Lower leg skin (tissue), 4 donors: ENCODE data around the gene PPP1R11. TPM values are rescaled to one million over a fixed set of nuclear protein-coding genes. Genes with fewer than 3 reads are reported as not detected.
A peak's percentile ranks its signal among the peaks of the same experiment; 100 is the strongest.

Source experiments
- DNase-seq, 2 donors: peaks; one replicate each; pipeline ENCODE4 v3.0.0-alpha.2; 2019; ENCODE audit warnings: low spot score in 2 of 2
- H3K4me3 ChIP-seq: fragments of 200-600 bp; sonication (generic); 2 replicates; pipeline ENCODE4 v1.5.1; 2017; ENCODE audit warnings: mild to moderate bottlenecking, low read depth; ENCODE audit not compliant: poor library complexity, severe bottlenecking
- CTCF ChIP-seq, 3 donors: fragments of 450-650 bp; IDR thresholded peaks; one replicate each; pipeline ENCODE4 v1.5.1; 2016; ENCODE audit warnings: antibody characterized with exemption in 3 of 3, mild to moderate bottlenecking in 3 of 3, moderate library complexity in 2 of 3
- POLR2A ChIP-seq, 2 donors: fragments of 450-650 bp; IDR thresholded peaks; one replicate each; pipeline ENCODE4 v1.6.1; 2016 to 2017; ENCODE audit warnings: antibody characterized with exemption in 2 of 2, mild to moderate bottlenecking in 1 of 2, moderate library complexity in 1 of 2
- WGBS, 2 donors: methylation state at CpG; one replicate each; pipeline ENCODE4 v1.1.5; 2018; 5-methylcytosine and 5-hydroxymethylcytosine counted together
- intact Hi-C: fragments of 100-400 bp; cut with DNase I; formaldehyde crosslinking; loops from one replicate; pipeline ENCODE4 v1.15.0; 2023; ENCODE audit warnings: low total_unique reads
- total RNA-seq, 4 donors: library from RNA; depleted of rRNA; stranded (reverse); fragments of >200 nt; gene quantifications; one replicate each; pipeline ENCODE4 v1.1.0, GENCODE V29; 2016

PPP1R11 gene
- total RNA-seq, 4 donors from 2014 or later: 32.2 to 38.2 (median 36.6) TPM

GRCh38 chr6:30096829-30097228 is 29.8 kb downstream of the PPP1R11 start:
- no peak overlapping the region for H3K4me3 ChIP-seq
- intact Hi-C loops: no loop called here
- 31 to 47% methylated on average over 1 of the region's 1 CpG for WGBS, 2 donors
- no peak for DNase-seq
- no peak for TF ChIP-seq CTCF (IDR thresholded peaks at IDR 0.05)
- no peak for TF ChIP-seq POLR2A (IDR thresholded peaks at IDR 0.05)

GRCh38 chr6:30097902-30098768 is 31.1 kb downstream of the PPP1R11 start:
- WGBS, 2 donors: 67 to 77% methylated on average over 4 of the region's 4 CpGs
- TF ChIP-seq CTCF (IDR thresholded peaks at IDR 0.05) (no peak), POLR2A (IDR thresholded peaks at IDR 0.05) (no peak)
- intact Hi-C loops: no loop called here
- no peak for DNase-seq
- no peak overlapping the region for H3K4me3 ChIP-seq

- intact Hi-C loops: no loop called here
- H3K4me3 ChIP-seq: no peak overlapping the region
- TF ChIP-seq POLR2A (IDR thresholded peaks at IDR 0.05): no peak
- no peak for TF ChIP-seq CTCF (IDR thresholded peaks at IDR 0.05)
- WGBS, 2 donors: 39 to 47% methylated on average over 8 of the region's 8 CpGs
- DNase-seq: no peak
These were observed 33.2 kb downstream of the PPP1R11 start for GRCh38 chr6:30100154-30100553.

GRCh38 chr6:30100585-30101443 is 33.8 kb downstream of the PPP1R11 start:
- TF ChIP-seq CTCF (IDR thresholded peaks at IDR 0.05): no peak
- no peak for TF ChIP-seq POLR2A (IDR thresholded peaks at IDR 0.05)
- no peak overlapping the region for H3K4me3 ChIP-seq
- 2% methylated on average over 31 to 41 of the region's 47 CpGs for WGBS, 2 donors
- peak; percentile 28 to 89 for DNase-seq
- intact Hi-C loops: no loop called here

GRCh38 chr6:30101444-30102413 is 34.7 kb downstream of the PPP1R11 start:
- intact Hi-C loops: no loop called here
- WGBS, 2 donors: 2% methylated on average over 42 to 44 of the region's 51 CpGs
- TF ChIP-seq POLR2A (IDR thresholded peaks at IDR 0.05): no peak
- TF ChIP-seq CTCF (IDR thresholded peaks at IDR 0.05): no peak
- H3K4me3 ChIP-seq: peak overlapping the region; percentile 7
- peak; percentile 83 to 96 for DNase-seq
